Gastroesophageal sphincter (tissue), 3 donors: ENCODE measurements around the gene HOXB2.

Source experiments
- EP300 ChIP-seq: sonication (generic); formaldehyde crosslinking; IDR thresholded peaks from one replicate; pipeline ENCODE4 v1.6.1; 2017; ENCODE audit warnings: antibody characterized with exemption, mild to moderate bottlenecking
- POLR2A ChIP-seq, 2 donors: fragments of 450-650 bp; IDR thresholded peaks; one replicate each; pipeline ENCODE4 v1.6.1; 2017; ENCODE audit warnings: antibody characterized with exemption in 2 of 2, mild to moderate bottlenecking in 2 of 2, moderate library complexity in 1 of 2
- POLR2AphosphoS5 ChIP-seq: sonication (generic); formaldehyde crosslinking; IDR thresholded peaks from one replicate; pipeline ENCODE4 v1.6.1; 2017; ENCODE audit warnings: antibody characterized with exemption
- TF ChIP-seq, protein P1 (sequence below), 4 experiments: fragments of 200-600 bp in 2 of 4; fragments of 450-650 bp in 2 of 4; sonication (generic) in 1 of 4; IDR thresholded peaks; one replicate each; pipeline ENCODE4 v1.5.1; 2017 to 2019; ENCODE audit warnings: antibody characterized with exemption in 4 of 4, mild to moderate bottlenecking in 2 of 4, moderate library complexity in 2 of 4

DNA sequence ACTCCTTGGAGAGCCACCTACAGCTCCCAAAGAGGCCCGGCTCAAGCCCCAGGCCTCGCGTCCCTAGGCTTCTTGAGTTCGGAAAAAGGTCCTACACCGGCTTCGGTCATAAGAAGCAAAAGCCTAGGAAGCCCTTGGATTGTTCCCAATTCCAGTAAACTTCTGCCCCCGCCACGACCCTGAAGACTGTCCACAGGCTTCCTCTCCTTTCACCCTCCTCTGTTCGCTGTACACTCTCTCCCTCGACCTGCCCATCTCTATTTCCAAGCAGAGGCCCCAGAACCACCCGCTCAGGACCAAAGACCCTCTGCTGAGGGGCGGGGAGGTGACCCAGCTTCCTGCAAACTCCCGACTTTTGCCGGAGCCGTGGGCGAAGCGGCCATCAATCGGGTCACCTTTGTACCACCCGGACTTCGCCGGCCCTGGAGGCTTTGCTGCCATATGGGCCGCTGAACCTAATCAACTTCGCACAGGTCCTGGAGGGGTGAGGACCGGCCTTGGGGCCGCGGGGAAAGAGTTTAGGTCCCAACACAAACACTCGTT is 2.7 kb downstream of the HOXB2 start:
- TF ChIP-seq, protein P1, sequence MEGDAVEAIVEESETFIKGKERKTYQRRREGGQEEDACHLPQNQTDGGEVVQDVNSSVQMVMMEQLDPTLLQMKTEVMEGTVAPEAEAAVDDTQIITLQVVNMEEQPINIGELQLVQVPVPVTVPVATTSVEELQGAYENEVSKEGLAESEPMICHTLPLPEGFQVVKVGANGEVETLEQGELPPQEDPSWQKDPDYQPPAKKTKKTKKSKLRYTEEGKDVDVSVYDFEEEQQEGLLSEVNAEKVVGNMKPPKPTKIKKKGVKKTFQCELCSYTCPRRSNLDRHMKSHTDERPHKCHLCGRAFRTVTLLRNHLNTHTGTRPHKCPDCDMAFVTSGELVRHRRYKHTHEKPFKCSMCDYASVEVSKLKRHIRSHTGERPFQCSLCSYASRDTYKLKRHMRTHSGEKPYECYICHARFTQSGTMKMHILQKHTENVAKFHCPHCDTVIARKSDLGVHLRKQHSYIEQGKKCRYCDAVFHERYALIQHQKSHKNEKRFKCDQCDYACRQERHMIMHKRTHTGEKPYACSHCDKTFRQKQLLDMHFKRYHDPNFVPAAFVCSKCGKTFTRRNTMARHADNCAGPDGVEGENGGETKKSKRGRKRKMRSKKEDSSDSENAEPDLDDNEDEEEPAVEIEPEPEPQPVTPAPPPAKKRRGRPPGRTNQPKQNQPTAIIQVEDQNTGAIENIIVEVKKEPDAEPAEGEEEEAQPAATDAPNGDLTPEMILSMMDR (IDR thresholded peaks at IDR 0.05), result no peak
- TF ChIP-seq POLR2A (IDR thresholded peaks at IDR 0.05) (no peak), POLR2AphosphoS5 (no peak), EP300 (no peak)
